H9 (cell line): ENCODE results near the gene CACFD1. TPM values are rescaled to one million over a fixed set of nuclear protein-coding genes. Genes with fewer than 3 reads are reported as not detected.

Experiments used
- DNase-seq: peaks from one replicate; pipeline ENCODE4 v3.0.0-alpha.2; 2017
- H2AFZ ChIP-seq: one replicate; pipeline ENCODE4 v1.6.1; 2013; ENCODE audit warnings: mild to moderate bottlenecking, low read length, control low read depth, moderate library complexity
- H2AK5ac ChIP-seq: 2 replicates; pipeline ENCODE4 v1.6.1; 2013; ENCODE audit warnings: low read length, control low read depth, mixed read lengths; ENCODE audit not compliant: insufficient read length
- H2BK120ac ChIP-seq: one replicate; pipeline ENCODE4 v1.6.1; 2013; ENCODE audit warnings: low read depth, mild to moderate bottlenecking, low read length, control low read depth, inconsistent platforms; ENCODE audit not compliant: poor library complexity, severe bottlenecking
- H2BK12ac ChIP-seq: 2 replicates; pipeline ENCODE4 v1.6.1; 2013; ENCODE audit warnings: low read length, control low read depth, mixed read lengths, low read depth; ENCODE audit not compliant: insufficient read length
- H2BK15ac ChIP-seq: 2 replicates; pipeline ENCODE4 v1.6.1; 2013; ENCODE audit warnings: low read depth, low read length, control low read depth
- H2BK20ac ChIP-seq: one replicate; pipeline ENCODE4 v1.6.1; 2013; ENCODE audit warnings: low read depth, mild to moderate bottlenecking, low read length, control low read depth, inconsistent platforms; ENCODE audit not compliant: poor library complexity, severe bottlenecking
- H2BK5ac ChIP-seq: 2 replicates; pipeline ENCODE4 v1.6.1; 2013; ENCODE audit warnings: low read length, control low read depth, mixed read lengths; ENCODE audit not compliant: insufficient read length
- H3K14ac ChIP-seq: 2 replicates; pipeline ENCODE4 v1.6.1; 2013; ENCODE audit warnings: low read length, control low read depth; ENCODE audit not compliant: insufficient read depth
- H3K18ac ChIP-seq: 2 replicates; pipeline ENCODE4 v1.6.1; 2013; ENCODE audit warnings: low read depth, mild to moderate bottlenecking, mixed read lengths, low read length, control low read depth; ENCODE audit not compliant: insufficient read length
- H3K23ac ChIP-seq: 2 replicates; pipeline ENCODE4 v1.6.1; 2013; ENCODE audit warnings: low read length, control low read depth, mixed read lengths, low read depth; ENCODE audit not compliant: insufficient read length
- H3K23me2 ChIP-seq: 2 replicates; pipeline ENCODE4 v1.6.1; 2013; ENCODE audit warnings: low read depth, mild to moderate bottlenecking, mixed read lengths, low read length, control low read depth; ENCODE audit not compliant: insufficient read length, poor library complexity, severe bottlenecking
- H3K27ac ChIP-seq: 2 replicates; pipeline ENCODE4 v1.5.1; 2013; ENCODE audit warnings: low read length, control low read depth, mixed read lengths, low read depth; ENCODE audit not compliant: insufficient read length
- H3K27me3 ChIP-seq: 2 replicates; pipeline ENCODE4 v1.6.1; 2013; ENCODE audit warnings: low read length, control low read depth, inconsistent platforms; ENCODE audit not compliant: insufficient read depth
- H3K4ac ChIP-seq: 2 replicates; pipeline ENCODE4 v1.6.1; 2013; ENCODE audit warnings: low read depth, mild to moderate bottlenecking, control low read depth, inconsistent platforms, low read length, moderate library complexity
- H3K4me1 ChIP-seq: 2 replicates; pipeline ENCODE4 v1.6.1; 2013; ENCODE audit warnings: low read length, control low read depth, inconsistent platforms; ENCODE audit not compliant: insufficient read depth
- H3K4me2 ChIP-seq: 2 replicates; pipeline ENCODE4 v1.6.1; 2013; ENCODE audit warnings: low read length, control low read depth, mixed read lengths; ENCODE audit not compliant: insufficient read length, insufficient read depth
- H3K56ac ChIP-seq: 2 replicates; pipeline ENCODE4 v1.6.1; 2013; ENCODE audit warnings: low read depth, mild to moderate bottlenecking, mixed read lengths, low read length, control low read depth; ENCODE audit not compliant: insufficient read length
- H3K79me1 ChIP-seq: 2 replicates; pipeline ENCODE4 v1.6.1; 2013; ENCODE audit warnings: low read depth, mild to moderate bottlenecking, moderate library complexity, low read length, control low read depth, inconsistent platforms; ENCODE audit not compliant: insufficient read depth, poor library complexity, severe bottlenecking
- H3K79me2 ChIP-seq: 2 replicates; pipeline ENCODE4 v1.6.1; 2013; ENCODE audit warnings: low read length, control low read depth, inconsistent platforms; ENCODE audit not compliant: insufficient read depth
- H3K9ac ChIP-seq: 2 replicates; pipeline ENCODE4 v1.6.1; 2013; ENCODE audit warnings: low read length, control low read depth, mixed read lengths; ENCODE audit not compliant: insufficient read length; ENCODE audit errors: extremely low read depth
- H3K9me3 ChIP-seq: one replicate; pipeline ENCODE4 v1.6.1; 2013; ENCODE audit warnings: low read depth, low read length, inconsistent platforms; ENCODE audit not compliant: control insufficient read depth
- H3T11ph ChIP-seq: one replicate; pipeline ENCODE4 v1.6.1; 2013; ENCODE audit warnings: mild to moderate bottlenecking, low read length, control low read depth, inconsistent platforms
- H4K20me1 ChIP-seq: one replicate; pipeline ENCODE4 v1.6.1; 2013; ENCODE audit not compliant: control insufficient read depth, insufficient read length, insufficient read depth
- H4K5ac ChIP-seq: 2 replicates; pipeline ENCODE4 v1.6.1; 2013; ENCODE audit warnings: low read depth, mild to moderate bottlenecking, mixed read lengths, low read length, control low read depth; ENCODE audit not compliant: insufficient read length
- H4K8ac ChIP-seq: replicated peaks from 2 replicates; pipeline ENCODE4 v1.6.1; 2013; ENCODE audit warnings: low read length, control low read depth, mixed read lengths, low read depth; ENCODE audit not compliant: insufficient read length
- H4K91ac ChIP-seq: 2 replicates; pipeline ENCODE4 v1.6.1; 2013; ENCODE audit warnings: low read depth, mild to moderate bottlenecking, moderate library complexity, mixed read lengths, low read length, control low read depth; ENCODE audit not compliant: insufficient read length
- H3K27ac Mint-ChIP-seq, 3 experiments: 2 replicates in 2 of 3; 3 replicates in 1 of 3; pipeline ENCODE4 v1.8.0; 2020 to 2021; ENCODE audit warnings: mixed read lengths in 3 of 3, mild to moderate bottlenecking in 1 of 3, moderate library complexity in 1 of 3
- H3K27me3 Mint-ChIP-seq: 2 replicates; pipeline ENCODE4 v1.8.0; 2021; ENCODE audit warnings: low read depth, mild to moderate bottlenecking, moderate library complexity, mixed read lengths
- H3K36me3 Mint-ChIP-seq, 3 experiments: 2 replicates in 2 of 3; 3 replicates in 1 of 3; pipeline ENCODE4 v1.8.0; 2020 to 2021; ENCODE audit warnings: low read depth in 3 of 3, mixed read lengths in 3 of 3; ENCODE audit not compliant: insufficient read depth in 1 of 3
- H3K4me1 Mint-ChIP-seq, 2 experiments: 2 replicates each; pipeline ENCODE4 v1.8.0; 2020; ENCODE audit warnings: mixed read lengths in 2 of 2
- H3K4me3 Mint-ChIP-seq, 2 experiments: 2 replicates in 1 of 2; 3 replicates in 1 of 2; pipeline ENCODE4 v1.8.0; 2020 to 2021; ENCODE audit warnings: mild to moderate bottlenecking in 2 of 2, mixed read lengths in 2 of 2, moderate library complexity in 1 of 2
- H3K9me3 Mint-ChIP-seq, 2 experiments: 2 replicates in 1 of 2; 3 replicates in 1 of 2; pipeline ENCODE4 v1.8.0; 2020; ENCODE audit warnings: mild to moderate bottlenecking in 2 of 2, mixed read lengths in 2 of 2, moderate library complexity in 1 of 2
- WGBS: extraction: QIAGEN DNeasy Blood & Tissue Kit; methylation state at CpG from one replicate; pipeline ENCODE4 v1.1.7; 2013; ENCODE audit warnings: missing lambda C conversion rate, low lambda C conversion rate, mixed read lengths; ENCODE audit not compliant: insufficient read length; ENCODE audit errors: extremely low coverage; 5-methylcytosine and 5-hydroxymethylcytosine counted together
- total RNA-seq: library from RNA; stranded (reverse); gene quantifications from 2 replicates; pipeline ENCODE4 v1.2.1, GENCODE V29; 2021
- TF ChIP-seq, protein P1 (sequence below): fragments of 200-600 bp; sonication (generic); conservative IDR thresholded peaks from 3 replicates; pipeline ENCODE4 v1.8.0; 2021; ENCODE audit warnings: antibody characterized with exemption, mild to moderate bottlenecking

CACFD1 gene
- total RNA-seq, 1 experiment from 2014 or later = 20.0 TPM

- no peak overlapping the region for H4K5ac ChIP-seq
- H4K8ac ChIP-seq = no peak overlapping the region
- no peak overlapping the region for H2BK15ac ChIP-seq
- H4K91ac ChIP-seq = no peak overlapping the region
- WGBS = no CpG with 5 or more reads among the region's 27 CpGs
- no peak for DNase-seq
- no peaks in the 10 kb centered on the region for H3K79me1 ChIP-seq
- no peak overlapping the region for H2AFZ ChIP-seq
- H3K23ac ChIP-seq = no peak overlapping the region
- H3K27ac ChIP-seq = no peak overlapping the region
- H3K79me2 ChIP-seq = no peaks in the 10 kb centered on the region; the same call in 1 of the 2 replicates
- H3K4me2 ChIP-seq = no peak overlapping the region
- no peaks in the 10 kb centered on the region for H4K20me1 ChIP-seq
- H2BK120ac ChIP-seq = no peak overlapping the region
- Mint-ChIP-seq H3K27ac (no peak overlapping the region), H3K4me3 (no peak overlapping the region; a peak in 1 of 5 replicates), H3K27me3 (peaks cover 9% of the 10 kb centered on the region), H3K4me1 (peaks cover 4 to 11% of the 10 kb centered on the region in 2 experiments), H3K36me3 (peaks cover 11 to 20% (median 12%) of the 10 kb centered on the region in 3 experiments; a peak in 6 of 7 replicates), H3K9me3 (no peaks in the 10 kb centered on the region)
- H2BK12ac ChIP-seq = no peak overlapping the region
- TF ChIP-seq, protein P1, sequence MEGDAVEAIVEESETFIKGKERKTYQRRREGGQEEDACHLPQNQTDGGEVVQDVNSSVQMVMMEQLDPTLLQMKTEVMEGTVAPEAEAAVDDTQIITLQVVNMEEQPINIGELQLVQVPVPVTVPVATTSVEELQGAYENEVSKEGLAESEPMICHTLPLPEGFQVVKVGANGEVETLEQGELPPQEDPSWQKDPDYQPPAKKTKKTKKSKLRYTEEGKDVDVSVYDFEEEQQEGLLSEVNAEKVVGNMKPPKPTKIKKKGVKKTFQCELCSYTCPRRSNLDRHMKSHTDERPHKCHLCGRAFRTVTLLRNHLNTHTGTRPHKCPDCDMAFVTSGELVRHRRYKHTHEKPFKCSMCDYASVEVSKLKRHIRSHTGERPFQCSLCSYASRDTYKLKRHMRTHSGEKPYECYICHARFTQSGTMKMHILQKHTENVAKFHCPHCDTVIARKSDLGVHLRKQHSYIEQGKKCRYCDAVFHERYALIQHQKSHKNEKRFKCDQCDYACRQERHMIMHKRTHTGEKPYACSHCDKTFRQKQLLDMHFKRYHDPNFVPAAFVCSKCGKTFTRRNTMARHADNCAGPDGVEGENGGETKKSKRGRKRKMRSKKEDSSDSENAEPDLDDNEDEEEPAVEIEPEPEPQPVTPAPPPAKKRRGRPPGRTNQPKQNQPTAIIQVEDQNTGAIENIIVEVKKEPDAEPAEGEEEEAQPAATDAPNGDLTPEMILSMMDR = no peak
- H3K4ac ChIP-seq = no peak overlapping the region
- H3K56ac ChIP-seq = no peak overlapping the region
- 0 out of 2 replicates have a peak, but pooled peaks cover 2% of the 10 kb centered on the region for H3K4me1 ChIP-seq
- no peak overlapping the region for H2BK5ac ChIP-seq
- H2BK20ac ChIP-seq = no peak overlapping the region
- H3K14ac ChIP-seq = no peak overlapping the region
- H3T11ph ChIP-seq = no peak overlapping the region
- H3K9ac ChIP-seq = no peak overlapping the region
- H3K18ac ChIP-seq = no peak overlapping the region
- H2AK5ac ChIP-seq = no peak overlapping the region
- H3K23me2 ChIP-seq = peaks cover 13% of the 10 kb centered on the region
- H3K27me3 ChIP-seq = no peaks in the 10 kb centered on the region
- H3K9me3 ChIP-seq = no peaks in the 10 kb centered on the region
These were observed 16.5 kb downstream of the CACFD1 start for GRCh38 chr9:133476036-133476931.
